Activated T-helper 1 cell treated with Interleukin-2 at 50 U/mL for 16 hours (primary cell): ENCODE measurements around the gene ANTKMT.
"Not testable (repeated sequence)": the region's sequence is repeated elsewhere in the genome, so short reads cannot be mapped to it uniquely, and the experiment has no call there.

Source experiments
- DNase-seq: peaks from one replicate; pipeline ENCODE4 v3.0.0-alpha.2; 2020; ENCODE audit warnings: low read depth

Gene ANTKMT

GRCh38 chr16:743794-744500, 23.0 kb downstream of the ANTKMT start:
- DNase-seq: no peak

GRCh38 chr16:745739-746138, 24.8 kb downstream of the ANTKMT start:
- DNase-seq: no peak

GRCh38 chr16:746637-747036, 25.7 kb downstream of the ANTKMT start:
- no peak for DNase-seq

- no peak for DNase-seq
Observed at GRCh38 chr16:747978-748746, 27.2 kb downstream of the ANTKMT start.

- no peak for DNase-seq
Observed at GRCh38 chr16:749010-749409, 28.1 kb downstream of the ANTKMT start.

- DNase-seq: no peak
Observed at GRCh38 chr16:750485-750884, 29.5 kb downstream of the ANTKMT start.

- no peak for DNase-seq
Observed at GRCh38 chr16:751152-752006, 30.4 kb downstream of the ANTKMT start.

GRCh38 chr16:752007-752312, 31.0 kb downstream of the ANTKMT start:
- DNase-seq: no peak

GRCh38 chr16:754121-754607, 33.2 kb downstream of the ANTKMT start:
- DNase-seq: not testable (repeated sequence)

- DNase-seq: no peak
Observed at GRCh38 chr16:754656-755055, 33.7 kb downstream of the ANTKMT start.

GRCh38 chr16:756428-756827, 35.5 kb downstream of the ANTKMT start:
- no peak for DNase-seq

- DNase-seq: no peak
Observed at GRCh38 chr16:759110-759910, 38.4 kb downstream of the ANTKMT start.

GRCh38 chr16:760065-760464, 39.1 kb downstream of the ANTKMT start:
- DNase-seq: no peak

- DNase-seq: no peak
Observed at GRCh38 chr16:760545-761343, 39.8 kb downstream of the ANTKMT start, which contains the start of gene MSLN. TSS of gene MSLN (plus strand) at chr16:760734. CDS start at chr16:762681, 1,947 bp downstream.

GRCh38 chr16:761625-762513, 40.9 kb downstream of the ANTKMT start:
- no peak for DNase-seq

- DNase-seq: no peak
Observed at GRCh38 chr16:762595-763268, 41.8 kb downstream of the ANTKMT start.

- DNase-seq: no peak
Observed at GRCh38 chr16:763369-764183, 42.6 kb downstream of the ANTKMT start.

- DNase-seq: no peak
Observed at GRCh38 chr16:764184-764750, 43.3 kb downstream of the ANTKMT start.
